Renal cortical epithelial cell (primary cell): Measurements from ENCODE around the gene BRD2. TPM values are rescaled to one million over a fixed set of nuclear protein-coding genes. Genes with fewer than 3 reads are reported as not detected.

Experiments
- DNase-seq: peaks from one replicate; pipeline ENCODE4 v3.0.0-alpha.2; 2011; ENCODE audit warnings: low read depth
- total RNA-seq: library from RNA; depleted of rRNA; stranded (reverse); fragments of >200 nt; gene quantifications from 2 replicates; pipeline ENCODE4 v1.2.3, GENCODE V29; 2014

The BRD2 gene
- total RNA-seq, 1 donor from 2014 or later, result 107 TPM

GRCh38 chr6:32993363-32993973, 25.1 kb downstream of the BRD2 start:
- no peak for DNase-seq

DNA sequence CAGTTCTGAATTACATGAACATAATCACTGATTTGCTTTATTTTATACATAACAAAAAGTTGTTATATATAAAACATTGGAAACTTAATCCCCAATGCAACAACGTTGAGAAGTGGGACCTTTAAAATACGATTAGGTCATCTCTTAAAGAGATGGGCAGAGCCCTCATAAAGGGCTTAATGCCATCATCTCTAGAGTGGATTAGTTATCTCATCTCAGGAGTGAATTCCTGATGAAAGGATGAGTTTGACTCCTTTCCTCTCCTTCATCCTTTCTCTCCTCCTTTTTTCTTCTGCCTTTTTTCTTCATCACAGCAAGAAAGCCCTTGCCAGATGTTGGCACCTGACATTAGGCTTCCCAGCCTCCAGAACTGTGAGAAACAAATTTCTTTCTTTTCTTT, 27.1 kb downstream of the BRD2 start:
- no peak for DNase-seq

GRCh38 chr6:33000055-33000454, 31.7 kb downstream of the BRD2 start:
- peak; percentile 56 for DNase-seq

DNA sequence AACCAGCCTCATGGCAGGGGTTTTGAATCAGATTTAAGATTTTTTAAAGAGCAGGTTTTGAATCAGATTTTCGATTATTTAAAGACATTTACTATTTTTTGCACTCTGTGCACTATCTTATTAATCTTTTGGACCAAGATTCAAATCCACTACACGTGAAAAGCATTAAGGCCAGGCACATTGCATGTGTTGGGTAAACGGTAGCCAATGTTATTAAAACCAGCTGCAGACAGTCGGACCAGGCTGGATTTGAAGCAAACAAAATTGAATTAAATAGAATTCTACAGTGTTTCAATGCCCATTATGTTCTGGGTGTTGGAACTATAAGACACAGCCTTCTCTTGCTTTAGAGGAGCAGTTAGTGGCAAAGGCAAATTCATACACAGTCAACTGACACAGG, 33.3 kb downstream of the BRD2 start:
- DNase-seq, result no peak

- no peak for DNase-seq
Observed at GRCh38 chr6:33004940-33005339, 36.5 kb downstream of the BRD2 start.

- no peak for DNase-seq
Observed at GRCh38 chr6:33007831-33008400, 39.5 kb downstream of the BRD2 start.

- peak; percentile 18 for DNase-seq
Observed at GRCh38 chr6:33008944-33009861, 40.8 kb downstream of the BRD2 start, which contains the start of gene HLA-DOA. TSS of gene HLA-DOA (minus strand) at chr6:33009591.

- DNase-seq, result no peak
Observed at GRCh38 chr6:33010356-33010755, 42.0 kb downstream of the BRD2 start.

- DNase-seq, result no peak
Observed at GRCh38 chr6:33013608-33014007, 45.2 kb downstream of the BRD2 start.

DNA sequence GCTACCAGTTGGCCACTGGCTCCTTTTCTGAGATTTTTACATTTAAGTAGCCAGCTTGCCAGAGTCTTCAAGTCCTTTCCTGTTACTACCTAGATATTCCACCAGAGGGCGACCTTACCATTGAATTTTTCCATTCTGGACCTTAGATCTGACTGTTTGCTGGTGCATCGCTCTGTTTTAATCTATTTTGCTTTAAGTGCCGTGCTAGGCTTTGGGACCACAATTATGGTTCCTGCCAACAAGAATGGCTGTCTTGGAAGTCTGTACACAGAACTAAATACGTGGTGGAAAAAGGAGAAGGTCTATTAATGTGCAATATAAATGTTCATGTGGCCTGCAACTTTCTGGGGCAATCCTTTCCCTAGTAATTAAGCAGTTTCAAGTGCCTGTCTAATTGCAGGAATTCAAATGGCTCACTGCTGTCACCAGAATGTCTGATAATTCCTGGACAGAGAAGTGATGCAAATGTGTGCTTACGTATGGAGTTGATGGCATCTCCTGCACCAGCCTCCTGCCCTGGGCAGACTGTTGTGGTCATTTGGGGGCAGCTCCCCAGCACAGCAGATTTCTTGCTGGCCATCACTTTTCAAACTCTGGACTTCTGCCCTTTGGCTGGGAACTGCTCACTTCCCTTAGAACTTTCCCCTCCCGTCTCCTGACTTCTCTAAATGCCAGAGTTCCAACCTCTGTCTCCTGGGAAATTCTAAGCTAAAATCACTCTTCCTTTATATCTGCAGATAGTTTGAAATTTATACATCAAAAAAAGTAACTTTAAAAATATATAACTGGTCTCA, 46.6 kb downstream of the BRD2 start:
- peak; percentile 86 for DNase-seq

- DNase-seq, result no peak
Observed at GRCh38 chr6:33015798-33016197, 47.4 kb downstream of the BRD2 start.

DNA sequence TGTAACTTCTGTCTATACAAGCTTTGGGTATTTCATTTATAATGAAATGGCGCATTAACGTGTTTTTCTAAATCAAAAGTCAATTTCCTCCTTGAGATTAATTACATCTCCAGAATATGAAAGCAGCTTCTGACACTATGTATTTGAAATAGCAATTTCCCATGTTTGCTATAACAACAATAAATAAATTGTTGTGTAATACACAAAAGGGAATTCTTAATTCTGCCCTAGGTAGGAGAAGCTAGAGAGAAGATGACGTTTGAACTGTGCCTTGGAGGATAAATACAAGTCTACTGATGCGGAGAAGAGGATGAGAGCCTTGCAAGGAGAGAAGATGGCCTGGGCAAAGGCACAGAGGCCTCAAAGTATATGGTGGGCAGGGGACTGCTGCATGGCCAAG, 48.6 kb downstream of the BRD2 start:
- DNase-seq, result no peak

GRCh38 chr6:33017694-33018353, 49.4 kb downstream of the BRD2 start:
- DNase-seq, result no peak

DNA sequence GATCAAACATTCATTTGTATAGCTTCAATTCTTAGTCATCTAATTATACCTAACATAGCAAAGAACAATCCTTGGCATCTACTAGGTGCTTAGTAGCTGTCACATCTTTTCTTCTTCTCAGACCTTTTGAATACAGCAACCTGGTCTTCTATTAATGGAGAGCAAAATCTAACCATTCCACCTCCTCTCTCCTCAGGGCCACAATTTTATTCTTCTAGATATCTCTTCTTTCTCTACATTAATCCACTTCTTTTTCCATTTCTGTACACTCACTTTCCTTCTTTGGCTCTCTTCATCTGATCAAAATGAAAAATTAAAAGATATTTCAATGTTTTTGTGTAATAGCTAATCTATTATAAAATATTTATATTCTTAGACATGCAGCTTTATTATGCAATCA, 50.0 kb downstream of the BRD2 start:
- DNase-seq, result no peak

GRCh38 chr6:33018904-33019303, 50.5 kb downstream of the BRD2 start:
- peak; percentile 70 for DNase-seq

DNA sequence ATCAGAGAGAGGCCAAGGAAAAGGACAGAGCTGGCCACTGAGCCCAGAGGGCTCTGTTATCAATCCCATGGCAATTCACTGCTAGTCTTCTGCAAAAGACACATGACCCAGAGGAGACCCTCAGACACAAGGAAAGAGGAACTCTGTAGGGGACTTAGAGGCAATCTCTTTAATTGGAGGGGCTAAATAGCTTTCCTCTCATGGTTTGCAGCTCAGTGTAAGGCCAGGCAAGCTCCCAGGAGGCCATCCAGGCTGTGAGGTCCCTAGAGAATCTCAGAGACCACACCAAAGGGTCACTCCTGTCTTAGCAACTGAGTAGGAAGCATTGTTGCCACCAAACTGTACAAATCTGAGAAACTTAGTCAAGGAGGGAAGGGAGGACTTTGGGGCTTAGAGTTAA, 51.0 kb downstream of the BRD2 start:
- DNase-seq, result no peak

DNA sequence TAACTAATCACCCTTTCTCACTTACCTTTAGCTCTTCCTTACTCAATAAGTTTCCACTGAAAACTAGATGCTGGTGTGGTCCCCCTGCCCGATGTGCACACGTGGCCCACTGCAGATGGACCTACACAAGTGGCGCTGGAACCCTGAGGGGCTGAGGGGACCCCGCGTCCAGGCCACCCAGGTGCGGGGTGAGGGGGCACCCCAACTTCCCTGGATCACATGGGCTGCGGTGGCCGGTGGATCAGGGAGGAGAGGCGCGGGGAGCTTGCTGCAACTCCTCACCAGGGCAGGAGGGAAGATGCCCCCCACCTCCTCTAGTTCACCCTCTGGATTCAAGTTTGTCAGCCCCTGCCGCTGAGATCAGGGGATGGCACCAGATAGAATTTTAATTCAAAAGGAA, 53.5 kb downstream of the BRD2 start:
- DNase-seq, result no peak

DNA sequence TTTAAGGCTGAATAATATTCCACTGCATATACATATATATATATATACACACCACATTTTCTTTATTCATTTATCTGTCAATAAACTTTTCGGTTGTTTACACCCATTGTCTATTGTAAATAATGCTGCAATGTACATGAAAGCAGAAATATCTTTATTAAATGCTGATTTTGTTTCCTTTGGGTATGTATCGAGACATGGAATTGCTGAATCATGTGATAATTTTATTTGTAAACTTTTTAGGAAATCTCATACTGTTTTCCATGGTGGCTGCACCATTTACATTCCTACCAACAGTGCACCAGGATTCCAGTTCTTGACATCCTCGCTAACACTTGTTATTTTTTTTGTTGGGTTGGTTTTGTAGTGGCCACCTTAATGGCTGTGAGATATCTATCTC, 55.1 kb downstream of the BRD2 start:
- DNase-seq, result no peak

DNA sequence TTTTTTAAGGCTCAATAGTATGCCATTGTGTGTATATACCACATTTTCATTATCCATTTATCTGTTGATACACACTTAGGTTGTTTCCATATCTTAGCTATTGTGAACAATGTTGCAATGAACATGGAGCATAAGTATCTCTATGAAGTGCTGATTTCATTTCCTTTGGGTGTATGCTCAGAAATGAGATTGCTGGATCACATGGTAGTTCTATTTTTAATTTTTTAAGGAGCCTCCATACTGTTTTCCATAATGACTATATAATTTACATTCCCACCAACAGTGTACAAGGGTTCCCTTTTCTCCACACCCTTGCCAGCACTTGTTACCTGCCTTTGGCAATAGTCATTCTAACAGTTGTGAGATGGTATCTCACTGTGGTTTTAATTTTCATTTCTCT, 56.1 kb downstream of the BRD2 start:
- no peak for DNase-seq

DNA sequence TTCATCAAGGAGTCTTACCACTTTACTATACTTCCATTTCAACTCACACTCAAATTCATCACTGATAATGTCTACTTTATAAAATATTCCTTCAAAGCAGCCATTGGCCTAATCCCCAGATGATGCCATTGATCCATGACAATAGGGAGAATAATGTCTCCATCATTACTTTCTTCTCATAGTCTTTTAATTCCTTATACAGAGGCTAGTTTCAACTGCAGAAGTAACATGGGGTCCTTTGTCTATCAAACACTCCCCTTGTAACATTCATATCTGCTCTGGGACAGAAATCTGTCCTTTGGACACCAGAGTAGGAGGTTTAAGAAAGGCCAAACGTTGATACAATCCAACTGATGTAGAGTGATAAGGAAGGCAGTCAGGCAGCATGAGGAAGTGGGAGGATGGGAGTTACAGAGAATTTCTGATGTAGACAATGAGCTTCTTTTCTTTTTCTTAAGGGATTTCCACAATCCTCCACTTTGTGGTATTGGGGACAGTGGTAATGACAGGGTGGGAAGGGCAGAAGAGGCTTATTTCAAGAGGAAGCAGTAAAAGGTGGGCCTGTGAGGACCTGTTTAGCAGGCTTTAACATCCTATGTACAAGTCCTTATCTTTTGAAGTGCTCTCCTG, 59.9 kb downstream of the BRD2 start:
- no peak for DNase-seq
